Anterior cingulate cortex (tissue), 58 donors: Measurements from ENCODE around the gene ARHGAP1.
A peak's percentile ranks its signal among the peaks of the same experiment; 100 is the strongest.

Experiments
- DNase-seq, 58 donors: peaks; one replicate each; lab custom pipeline; 2025; lab: John Stamatoyannopoulos, UW

ARHGAP1 gene

DNA sequence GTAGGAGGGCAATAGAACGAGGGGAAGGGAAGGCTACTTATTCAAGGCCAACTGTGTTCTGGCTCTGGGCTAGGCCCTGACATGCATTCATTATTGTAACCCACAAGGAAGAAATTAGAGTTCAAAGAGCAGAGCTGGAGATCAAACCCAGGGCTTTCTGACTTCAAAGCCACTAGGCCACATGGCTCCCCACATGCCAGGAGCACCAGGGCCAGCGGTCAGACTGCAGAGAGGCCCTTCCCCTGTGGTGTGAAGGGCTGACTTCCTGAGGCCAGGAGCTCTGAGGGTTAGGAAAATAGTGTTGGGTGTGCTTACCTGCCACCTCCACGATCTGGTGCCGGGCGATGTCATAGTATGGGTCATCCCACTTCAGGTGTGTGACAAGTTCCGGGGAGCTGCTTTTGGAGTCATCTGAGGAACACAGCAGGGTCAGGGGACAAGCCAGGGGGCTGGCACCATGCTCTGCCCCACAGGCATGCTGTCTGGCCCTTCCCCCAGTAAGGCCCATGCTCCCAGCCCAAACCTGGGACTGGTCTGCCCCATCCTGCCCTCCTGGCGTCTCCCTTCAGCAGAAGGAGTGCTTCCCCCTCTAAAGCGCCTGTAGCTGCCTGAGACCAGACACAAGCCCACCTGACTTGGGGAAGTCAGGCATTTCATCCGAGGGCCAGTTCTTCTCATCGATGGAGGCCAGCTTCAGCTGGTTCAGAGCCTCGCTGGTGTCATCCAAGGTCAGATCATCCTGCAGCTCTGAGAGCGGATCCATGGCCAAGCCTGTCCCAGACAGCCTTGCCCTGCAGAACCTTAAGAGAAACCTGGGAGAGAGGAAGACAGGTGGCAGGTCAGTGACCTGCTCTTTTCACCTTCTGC is 4.8 kb downstream of the ARHGAP1 start:
- no peak for DNase-seq

DNA sequence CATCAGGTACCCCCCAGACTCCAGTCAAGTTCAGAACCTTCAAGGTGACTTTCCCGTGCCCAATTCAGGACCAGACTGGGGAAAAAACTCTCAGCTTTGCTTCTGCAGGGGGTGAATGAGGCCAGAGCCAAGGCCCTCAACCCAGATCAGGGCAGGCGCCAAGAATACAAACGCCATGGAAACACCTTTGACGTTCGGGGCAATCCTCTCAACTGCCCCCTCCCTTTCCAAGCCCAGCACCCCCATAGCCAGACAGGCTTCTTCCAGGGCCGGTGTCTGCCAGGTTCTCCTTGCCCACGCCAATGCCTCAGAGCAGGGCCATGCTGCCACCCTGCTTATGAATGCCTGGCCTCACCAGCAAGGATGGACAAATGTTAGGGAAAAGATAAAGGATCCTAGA is 5.8 kb downstream of the ARHGAP1 start:
- DNase-seq, result peak in 7 of 58 donors; percentile 18 to 46 (median 29)

DNA sequence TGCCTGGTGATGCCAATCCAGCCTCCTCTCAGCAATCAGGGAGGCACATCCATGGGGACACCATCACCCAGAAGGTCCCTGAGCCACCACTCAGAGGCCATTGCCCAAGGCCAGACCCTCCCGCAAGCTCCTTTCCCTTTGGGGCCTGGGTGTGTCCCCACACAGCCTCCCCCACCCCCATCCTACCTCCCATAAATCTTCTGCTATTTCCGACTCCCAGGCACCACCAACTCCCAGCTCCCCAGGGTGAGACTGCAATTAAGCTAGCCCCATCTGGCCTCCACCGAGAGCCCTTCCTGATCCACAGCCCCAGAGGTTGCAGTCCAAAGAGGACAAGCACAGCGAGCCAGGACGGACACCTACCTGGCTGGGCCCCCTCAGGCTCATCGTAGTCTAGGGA is 6.3 kb downstream of the ARHGAP1 start:
- no peak for DNase-seq

DNA sequence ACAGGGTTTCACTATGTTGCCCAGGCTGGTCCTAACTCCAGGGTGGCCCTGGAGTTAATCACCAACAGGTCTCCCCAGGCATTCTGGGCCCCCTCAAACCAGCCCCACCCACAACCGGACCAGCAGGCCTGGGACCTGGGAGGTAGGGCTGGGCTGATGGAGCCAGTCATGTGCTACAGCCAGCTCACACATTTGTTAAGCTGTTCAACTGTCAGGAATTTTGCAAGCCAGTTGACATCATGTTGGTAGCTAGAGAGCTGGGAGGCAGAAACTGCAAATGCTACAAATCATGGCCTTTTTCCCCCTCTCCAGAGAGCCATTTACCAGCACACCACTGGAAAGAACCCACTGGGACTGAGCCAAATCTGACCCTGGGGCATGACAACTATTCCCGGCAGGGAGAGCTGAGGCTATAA is 6.8 kb downstream of the ARHGAP1 start:
- DNase-seq, result peak in 2 of 58 donors; percentile 33 to 57

DNA sequence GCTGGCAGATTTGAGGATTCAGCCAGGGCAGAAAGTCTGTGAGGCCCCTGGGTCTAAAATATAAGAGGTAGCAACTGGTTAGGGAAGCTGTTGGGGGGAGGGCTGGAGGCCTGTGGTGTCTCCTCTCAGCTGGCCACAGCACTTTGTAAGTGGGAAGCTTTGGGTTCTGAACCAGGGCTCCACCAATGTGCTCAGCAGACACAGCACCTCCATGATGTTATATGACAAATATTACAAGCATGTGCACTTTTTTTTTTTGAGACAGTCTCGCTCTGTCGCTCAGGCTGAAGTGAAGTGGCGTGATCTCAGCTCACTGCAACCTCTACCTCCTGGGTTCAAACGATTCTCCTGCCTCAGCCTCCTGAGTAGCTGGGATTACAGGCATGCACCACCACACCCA is 8.0 kb downstream of the ARHGAP1 start:
- no peak for DNase-seq

DNA sequence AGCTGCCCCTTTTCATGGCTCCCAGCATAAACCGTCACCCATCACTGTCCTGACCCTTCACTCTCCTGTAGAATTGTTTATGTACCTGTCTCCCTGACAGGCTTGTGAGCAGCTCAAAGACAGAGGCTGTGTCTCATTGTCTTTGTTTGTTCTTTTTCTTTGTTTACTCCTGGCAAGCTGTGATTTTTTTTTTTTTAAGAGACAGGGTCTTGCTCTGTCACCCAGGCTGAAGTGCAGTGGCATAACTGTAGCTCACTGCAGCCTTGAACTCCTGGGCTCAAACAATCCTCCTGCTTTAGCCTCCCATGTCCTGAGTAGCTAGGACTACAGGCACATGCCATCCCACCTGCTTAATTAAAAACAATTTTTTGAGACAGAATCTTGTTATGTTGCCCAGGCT is 9.7 kb downstream of the ARHGAP1 start:
- DNase-seq, result no peak

DNA sequence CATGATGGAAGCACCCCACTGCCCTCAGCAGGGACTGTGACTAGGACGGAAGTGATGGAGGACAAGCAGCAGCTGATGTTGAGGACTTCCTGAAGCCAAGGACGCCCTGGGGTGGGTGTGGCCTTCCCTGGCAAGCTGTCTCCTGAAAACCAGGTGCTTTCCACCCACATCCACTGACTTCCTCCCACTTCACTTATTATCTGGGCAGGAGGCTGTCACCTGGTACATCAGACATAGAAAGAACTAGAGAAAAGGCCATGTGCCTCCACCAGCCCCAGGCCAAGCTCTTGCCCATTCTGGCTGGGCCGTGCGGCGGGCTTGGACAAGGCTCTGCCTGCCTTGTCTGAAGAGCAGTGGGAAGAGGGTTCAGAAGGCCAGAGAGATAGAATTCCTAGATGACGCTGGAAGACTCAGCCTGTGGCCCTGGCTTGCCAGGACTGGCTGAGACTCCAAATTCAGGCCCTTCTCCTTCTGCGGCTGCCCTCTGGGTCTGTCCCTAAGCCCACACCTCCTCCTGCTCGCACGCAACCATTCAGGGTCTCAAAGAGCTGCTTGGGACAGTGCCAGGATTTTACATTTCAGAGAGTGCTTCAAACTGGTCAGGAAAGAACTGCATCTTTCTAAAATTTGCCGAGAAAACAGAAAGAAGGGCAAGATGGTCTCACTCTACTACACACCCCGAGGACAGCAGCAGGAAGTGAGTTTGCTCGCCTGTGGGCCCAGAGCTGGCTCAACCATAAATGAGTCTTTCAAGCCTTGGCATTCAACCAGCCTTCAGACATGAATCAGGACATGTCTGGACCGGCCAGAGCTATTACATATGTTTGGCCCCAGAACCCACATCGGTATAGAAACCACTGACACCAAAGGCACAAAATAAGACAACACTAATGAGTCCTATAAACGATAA is 13.3 kb downstream of the ARHGAP1 start:
- DNase-seq, result peak in 12 of 58 donors; percentile 13 to 64 (median 32)

DNA sequence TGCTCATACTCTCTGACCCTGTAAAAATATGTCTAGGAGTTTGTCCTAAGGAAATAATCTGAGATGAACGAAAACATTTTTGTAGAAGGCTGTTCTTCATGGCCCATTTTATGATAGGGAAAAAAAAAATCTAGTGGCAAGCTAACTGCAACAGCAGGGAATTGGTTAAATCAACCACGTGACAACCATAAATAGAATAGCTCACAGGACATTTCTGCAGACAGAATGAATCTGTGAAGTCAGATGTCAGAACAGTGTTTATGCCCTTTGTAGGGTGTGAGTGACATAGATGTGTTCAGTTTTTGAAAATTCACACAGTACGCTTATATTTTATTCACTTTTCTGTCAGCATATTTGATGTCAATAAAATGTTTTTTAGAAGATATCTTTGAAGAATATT is 16.1 kb downstream of the ARHGAP1 start:
- peak in 1 of 58 donors; percentile 46 for DNase-seq

DNA sequence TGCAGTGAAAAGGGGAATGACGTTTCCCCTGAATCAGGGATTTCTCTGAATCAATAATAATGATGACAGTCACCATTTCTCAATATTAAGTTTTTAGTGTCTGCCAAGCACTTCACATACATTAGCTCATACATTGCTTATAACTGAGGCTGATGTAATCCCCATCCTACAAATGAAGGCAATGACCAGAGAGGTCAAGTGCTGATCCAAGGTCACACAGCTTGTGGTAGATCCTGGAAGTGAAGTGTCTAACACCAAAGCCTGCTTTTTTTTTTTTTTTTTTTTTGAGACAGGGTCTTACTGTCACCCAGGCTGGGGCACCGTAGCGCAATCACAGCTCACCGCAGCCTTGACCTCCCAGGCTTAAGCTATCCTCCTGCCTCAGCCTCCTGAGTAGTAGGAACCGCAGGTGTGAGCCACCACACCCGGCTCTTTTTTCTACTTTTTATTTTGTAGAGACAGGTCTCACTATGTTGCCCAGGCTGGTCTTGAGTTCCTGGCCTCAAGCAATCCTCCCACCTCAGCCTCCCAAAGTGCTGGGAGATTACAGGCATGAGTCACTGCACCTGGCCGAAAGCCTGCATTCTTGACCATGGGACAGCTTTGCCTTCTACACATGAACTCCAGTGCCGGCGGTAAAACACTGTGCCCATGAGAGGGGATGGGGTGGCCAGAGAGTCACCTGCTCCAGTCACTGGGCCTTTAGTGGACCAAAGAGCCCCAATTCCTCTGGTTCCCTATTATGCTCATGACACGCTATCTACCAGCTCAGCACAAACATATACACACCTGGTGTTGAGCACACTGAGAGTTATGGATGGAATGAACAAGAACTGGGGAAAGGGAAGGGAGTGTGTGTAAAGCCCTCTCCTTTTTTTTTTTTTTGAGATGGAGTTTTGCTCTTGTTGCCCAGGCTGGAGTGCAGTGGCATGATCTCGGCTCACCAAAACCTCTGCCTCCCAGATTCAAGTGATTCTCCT is 17.4 kb downstream of the ARHGAP1 start:
- DNase-seq, result no peak

DNA sequence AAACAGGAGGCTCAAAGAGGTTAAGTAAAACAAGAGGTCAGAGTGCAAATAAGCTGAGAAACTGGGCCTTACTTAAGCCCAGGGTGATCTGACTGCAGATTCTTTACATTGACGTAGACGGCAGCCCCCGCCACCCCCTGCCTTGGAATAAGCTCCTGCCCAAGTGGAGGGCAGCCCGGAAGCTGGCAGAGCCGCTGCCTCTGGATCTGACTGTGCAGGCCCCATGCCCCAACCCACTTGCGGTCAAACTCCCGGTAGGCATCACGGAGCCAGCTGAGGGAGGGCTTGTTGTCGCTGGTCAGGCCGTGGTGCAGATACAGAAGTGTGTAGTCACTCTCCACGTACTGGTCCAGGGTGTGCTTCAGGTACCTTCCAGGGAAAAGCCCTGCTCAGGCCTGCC is 18.6 kb downstream of the ARHGAP1 start:
- no peak for DNase-seq

DNA sequence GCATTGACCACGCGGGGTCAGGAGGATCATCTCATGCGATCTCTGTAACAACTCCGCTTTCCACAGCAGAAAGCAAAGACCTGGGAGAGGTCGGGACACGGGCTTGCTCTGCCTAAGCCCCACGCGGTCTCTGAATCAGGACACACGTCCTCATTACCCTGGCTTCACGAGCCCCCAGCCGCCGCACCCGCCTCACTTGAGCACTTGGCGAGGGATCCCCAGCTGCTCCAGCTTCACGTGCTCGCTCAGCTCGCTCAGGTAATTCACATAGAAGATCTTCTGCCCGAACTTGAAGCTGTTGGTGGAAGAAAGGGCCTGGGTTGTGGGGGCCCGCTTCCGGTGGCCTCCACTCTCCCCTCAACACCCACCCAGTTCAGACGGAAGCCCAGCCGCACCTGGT is 19.6 kb downstream of the ARHGAP1 start:
- DNase-seq, result no peak

DNA sequence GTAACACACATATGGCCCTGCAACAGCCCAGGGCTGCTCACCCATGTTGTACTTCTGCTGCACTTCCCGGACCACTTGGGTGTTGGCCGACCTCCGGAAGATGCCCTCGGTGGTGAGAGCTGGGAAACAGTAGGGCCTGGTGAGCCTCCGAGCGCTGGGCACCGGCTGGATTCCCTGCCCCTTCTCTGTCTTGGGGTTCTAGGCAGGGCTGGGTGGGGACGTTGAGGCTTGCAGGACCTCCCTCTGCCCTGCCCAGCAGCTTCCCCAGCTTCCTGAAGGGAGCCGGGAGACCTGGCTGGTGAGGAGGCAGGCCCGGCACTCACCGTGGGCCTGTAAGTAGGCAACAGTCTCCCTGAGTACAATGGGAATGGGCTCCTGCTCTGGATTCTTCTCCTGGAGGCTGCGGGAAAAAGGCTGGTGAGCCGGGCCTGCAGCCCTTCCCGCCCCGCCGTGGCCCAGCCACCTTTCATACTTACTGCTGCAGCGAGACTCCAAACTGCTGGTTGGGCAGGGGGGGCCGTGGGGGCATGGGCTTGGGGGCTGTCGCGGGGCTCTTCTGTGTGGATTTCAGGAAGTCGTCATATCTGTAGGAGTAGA is 20.2 kb downstream of the ARHGAP1 start:
- no peak for DNase-seq

DNA sequence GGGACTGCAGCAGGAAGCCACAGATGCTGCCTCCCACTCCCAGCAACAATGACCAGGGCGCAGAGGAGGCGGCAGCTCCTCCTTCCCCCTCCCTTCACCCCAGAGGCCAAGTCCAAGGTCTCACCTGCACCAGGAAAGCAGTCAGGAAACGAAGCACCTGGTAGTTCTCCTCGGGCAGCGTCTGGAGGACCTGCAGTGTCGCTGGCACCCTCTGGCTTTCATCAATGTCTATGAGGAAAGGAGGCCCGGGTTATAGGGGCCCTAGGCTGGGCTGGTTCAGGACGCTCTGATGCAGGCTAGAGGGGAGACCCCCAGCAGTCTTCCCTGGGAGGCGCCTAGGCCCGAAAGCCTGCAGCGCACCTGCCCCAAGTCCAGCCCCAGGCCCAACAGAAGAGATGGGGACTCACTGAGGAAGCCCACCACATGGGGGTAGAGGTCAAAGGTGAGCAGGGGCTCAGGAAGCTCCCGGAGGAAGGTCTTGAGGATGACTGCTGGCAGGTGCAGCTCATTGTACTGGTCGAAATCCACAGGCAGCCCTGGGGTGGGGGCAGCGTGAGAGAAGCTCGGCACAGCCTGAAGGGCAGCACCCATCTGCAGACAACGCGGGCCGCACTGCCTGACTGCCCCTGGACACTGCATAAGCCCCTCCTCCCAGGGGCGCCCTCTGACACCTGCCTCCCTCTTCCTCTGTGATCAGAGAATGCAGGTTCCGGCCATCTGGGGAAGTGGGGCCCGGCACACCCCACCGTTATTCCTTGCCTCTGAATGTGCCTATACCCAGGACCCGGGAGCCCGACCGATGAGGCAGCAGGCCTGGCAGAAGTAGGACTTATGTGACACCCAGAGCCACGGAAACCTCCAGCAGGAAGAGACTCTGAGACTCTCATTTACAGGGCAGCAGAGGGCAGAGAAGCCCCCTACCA is 20.9 kb downstream of the ARHGAP1 start:
- no peak for DNase-seq

DNA sequence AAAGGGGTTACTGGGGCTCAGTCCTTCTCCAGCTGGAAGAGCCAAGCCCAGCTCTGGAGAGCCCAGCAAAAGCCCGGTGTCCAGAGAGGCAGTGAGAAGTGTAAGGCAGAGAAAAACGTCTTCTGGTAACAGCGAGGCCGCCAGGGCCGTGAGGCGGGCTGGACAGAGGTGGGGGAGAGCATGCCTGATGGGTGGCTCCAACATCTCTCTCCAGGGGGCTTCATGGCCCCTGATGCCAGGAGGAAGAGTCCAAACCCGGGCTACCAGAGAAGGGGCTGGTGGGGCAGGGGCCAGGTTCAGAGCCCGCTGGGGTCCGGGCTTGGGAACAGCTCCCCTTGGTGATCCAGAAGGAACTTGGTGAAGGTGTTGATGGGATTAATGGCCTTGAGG is 21.7 kb downstream of the ARHGAP1 start:
- no peak for DNase-seq

DNA sequence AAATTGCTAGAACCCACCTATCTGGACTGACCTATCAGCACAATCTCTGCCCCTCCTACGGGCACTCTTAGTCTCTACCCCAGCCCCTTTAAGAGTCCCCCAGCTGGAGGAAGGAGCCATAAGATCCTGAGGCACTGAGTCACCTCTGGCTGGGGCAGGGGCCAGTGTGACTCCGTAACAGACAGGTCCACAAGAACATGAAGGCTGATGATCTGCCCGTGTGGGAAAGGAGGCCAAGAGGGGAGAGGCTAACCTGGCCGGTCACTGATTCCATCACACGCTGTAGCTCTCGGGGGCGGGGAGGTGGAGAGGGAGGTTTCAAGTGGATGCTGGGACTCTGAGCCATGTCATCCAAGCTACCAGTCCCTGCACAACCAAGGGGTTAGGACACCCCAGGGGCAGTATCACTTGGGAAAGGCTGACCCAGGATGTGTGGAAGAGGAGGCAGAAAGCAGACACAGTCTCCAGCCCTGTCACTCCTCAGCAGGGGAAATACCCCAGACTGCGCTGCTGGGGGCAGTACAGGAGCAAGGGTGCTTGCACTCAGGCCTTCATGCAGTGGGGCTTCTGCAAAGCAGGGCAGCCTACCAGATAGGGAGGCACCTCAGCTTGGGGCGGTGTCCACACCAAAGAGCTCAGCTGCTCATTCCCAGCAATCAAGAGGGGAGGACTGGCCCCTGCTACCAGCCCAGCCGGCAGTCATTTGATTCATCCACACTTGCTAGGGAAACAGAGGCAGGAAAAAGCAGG is 22.3 kb downstream of the ARHGAP1 start:
- no peak for DNase-seq

DNA sequence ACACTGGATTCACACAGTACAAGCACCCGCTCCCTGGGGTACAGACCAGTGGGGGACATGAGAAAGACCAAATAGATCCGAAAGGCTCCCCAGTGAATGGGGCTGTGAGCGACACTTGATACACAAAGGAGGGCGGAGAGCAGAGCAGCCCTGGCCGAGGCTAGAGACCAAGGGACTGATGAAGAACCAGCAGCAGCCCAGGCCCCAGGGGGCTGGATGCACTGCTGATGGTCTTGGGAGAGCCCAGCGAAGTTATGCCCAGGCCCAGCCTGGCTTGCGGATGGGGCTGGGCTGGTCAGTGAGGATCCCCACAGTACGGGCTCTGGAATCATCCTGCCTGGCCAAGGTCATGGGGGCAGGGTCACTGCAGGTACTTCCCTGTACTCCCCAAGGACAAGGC is 23.2 kb downstream of the ARHGAP1 start:
- DNase-seq, result no peak

DNA sequence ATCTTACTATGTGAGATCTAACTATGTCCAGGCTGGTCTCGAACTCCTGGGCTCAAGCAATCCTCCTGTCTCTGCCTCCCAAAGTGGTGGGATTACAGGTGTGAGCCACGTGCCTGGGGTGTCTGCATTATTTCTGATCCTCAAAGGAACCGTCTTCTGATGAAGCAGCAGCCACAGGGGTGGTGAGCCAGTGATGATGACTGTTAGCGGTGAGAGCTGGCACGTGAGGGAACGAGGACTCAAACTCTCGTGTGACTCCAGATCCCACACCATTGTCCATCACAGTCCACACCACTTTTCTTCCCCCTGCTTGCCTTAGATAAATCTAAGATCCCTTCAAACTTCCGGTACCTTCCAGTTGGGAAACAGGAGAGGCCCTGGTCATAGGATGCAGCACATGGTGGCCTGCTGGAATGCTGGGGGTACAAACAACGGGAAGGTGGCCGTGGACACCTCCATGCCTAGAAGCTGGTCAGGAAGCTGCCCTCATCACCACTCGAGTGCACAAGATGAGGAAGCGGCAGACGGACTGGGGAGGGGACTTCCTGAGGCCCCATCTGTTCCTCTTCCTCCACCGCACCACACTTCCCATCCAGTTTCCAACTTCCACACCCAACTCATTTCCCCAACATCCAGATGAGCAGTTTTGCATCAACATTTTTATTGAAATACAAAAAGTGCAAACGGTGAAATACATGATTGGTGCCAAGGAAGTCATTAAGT is 23.8 kb downstream of the ARHGAP1 start:
- DNase-seq, result peak in 1 of 58 donors; percentile 15
